Measurements from ENCODE around the gene DLGAP1. TPM values are rescaled to one million over a fixed set of nuclear protein-coding genes. Genes with fewer than 3 reads are reported as not detected.

The DLGAP1 gene
- total RNA-seq, 1 experiment from 2014 or later, result 23.0 TPM

- Mint-ChIP-seq H3K4me3 (no peak overlapping the region), H3K27me3 (ENCODE audit: low read depth) (no peaks in the 10 kb centered on the region), H3K4me1 (peaks cover 28% of the 10 kb centered on the region), H3K27ac (no peak overlapping the region), H3K36me3 (peaks cover 6% of the 10 kb centered on the region), H3K9me3 (peaks cover 11% of the 10 kb centered on the region)
- TF ChIP-seq NFYB (CRISPR knock-in tag; conservative IDR thresholded peaks at IDR 0.05; ENCODE audit: low read depth) (no peak), SP1 (CRISPR knock-in tag; conservative IDR thresholded peaks at IDR 0.05) (no peak), E2F5 (CRISPR knock-in tag; IDR thresholded peaks at IDR 0.05) (no peak), AR (CRISPR knock-in tag; IDR thresholded peaks at IDR 0.05) (no peak), ZNF416 (CRISPR knock-in tag; IDR thresholded peaks at IDR 0.05) (no peak), ZNF317 (CRISPR knock-in tag; IDR thresholded peaks at IDR 0.05; ENCODE audit: borderline replicate concordance, low read depth) (no peak), CREB1 (CRISPR knock-in tag; IDR thresholded peaks at IDR 0.05) (no peak), HMGXB4 (CRISPR knock-in tag; IDR thresholded peaks at IDR 0.05) (no peak), SOX15 (CRISPR knock-in tag; IDR thresholded peaks at IDR 0.05) (no peak), ARID4B (CRISPR knock-in tag; IDR thresholded peaks at IDR 0.05; ENCODE audit: borderline replicate concordance) (no peak), E2F4 (CRISPR knock-in tag; IDR thresholded peaks at IDR 0.05; ENCODE audit: borderline replicate concordance, low read depth) (no peak), NFATC4 (CRISPR knock-in tag; IDR thresholded peaks at IDR 0.05) (no peak), SMAD4 (CRISPR knock-in tag; IDR thresholded peaks at IDR 0.05) (no peak), FOXP4 (CRISPR knock-in tag; IDR thresholded peaks at IDR 0.05) (no peak)
- DNase-seq (ENCODE audit: low spot score) (no peak), ATAC-seq (no peak)
- POLR2A ChIA-PET, result no interaction called here
- CTCF ChIA-PET, result interaction anchor here (0.7 to 1.3 kb wide), 2 partner anchors 55 to 56 kb away, joined by 3 to 8 read pairs; no protein-coding TSS in a partner anchor
Measured at GRCh38 chr18:3827236-3827845, 627.8 kb downstream of the DLGAP1 start.

Measured in WTC11 (cell line).